Embryonic facial prominence (tissue), 1 donor: Measurements from ENCODE around the gene TBC1D2B.

ENCODE experiments used
- DNase-seq: peaks from one replicate; pipeline ENCODE4 v3.0.0-alpha.2; 2016; ENCODE audit errors: extremely low spot score

The TBC1D2B gene

DNA sequence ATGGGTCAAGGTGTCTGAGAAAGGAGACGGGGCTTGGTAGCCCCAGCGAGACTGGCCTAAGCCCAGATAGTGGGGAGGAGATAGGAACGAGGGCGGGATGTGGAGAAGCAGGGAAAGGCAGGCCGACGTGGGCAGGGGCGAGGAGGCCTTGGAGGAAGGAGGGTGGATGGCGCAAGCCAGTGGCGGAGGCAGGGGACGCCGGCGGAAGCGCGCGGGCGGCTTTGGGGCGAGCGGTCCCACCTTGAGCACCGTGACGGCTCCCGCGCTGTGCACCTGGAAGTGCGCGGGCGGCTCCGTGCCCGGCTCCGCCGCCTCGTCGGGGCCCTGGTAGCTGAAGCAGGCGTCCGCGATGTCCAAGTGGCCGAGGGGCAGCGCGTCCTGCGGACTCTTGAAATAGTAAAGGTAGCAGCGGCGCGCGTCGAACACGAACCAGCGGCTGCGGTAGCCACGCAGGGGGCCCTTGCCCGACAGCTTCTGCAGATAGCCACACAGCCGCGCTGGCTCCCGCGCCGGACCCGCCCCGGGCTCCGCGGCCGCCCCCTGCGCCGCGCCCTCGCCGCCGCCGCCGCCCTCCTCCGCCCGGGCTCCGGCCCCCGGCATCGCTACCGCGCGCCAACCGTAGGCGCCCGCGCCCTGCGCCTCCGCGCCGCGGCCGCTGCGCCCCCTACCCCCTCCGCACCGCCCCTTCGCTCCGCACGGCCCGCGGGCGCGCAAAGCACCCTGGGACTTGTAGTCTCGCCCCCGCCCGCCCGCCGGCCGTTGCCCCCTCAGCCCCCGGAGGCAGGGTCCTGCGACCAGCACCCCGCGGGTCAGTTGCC lies at the start of gene TBC1D2B:
TBC1D2B (minus strand) TSS at position 659 of the 818 bp plus-strand sequence; CDS start at position 600, 59 bp downstream.
- DNase-seq: no peak

DNA sequence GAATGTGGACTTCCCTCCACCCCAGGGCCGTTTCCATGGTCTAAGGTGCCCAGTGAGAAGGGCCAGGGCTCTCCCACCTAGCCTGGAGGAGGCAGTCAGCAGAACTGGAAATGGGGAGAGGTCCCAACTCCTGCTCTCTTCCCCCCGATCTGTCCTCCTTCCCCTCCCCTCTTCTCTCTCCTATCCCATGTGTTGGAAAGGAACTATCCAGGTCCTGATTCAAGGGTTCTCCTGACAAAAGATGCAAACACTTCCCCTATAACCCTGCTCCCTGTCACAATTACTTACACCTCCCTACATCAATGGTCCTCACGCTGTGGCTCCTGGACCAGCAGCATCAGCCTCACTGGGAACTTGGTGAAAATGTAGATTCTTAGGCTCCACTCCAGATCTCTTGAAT lies 47.8 kb upstream of the TBC1D2B start:
- no peak for DNase-seq

DNA sequence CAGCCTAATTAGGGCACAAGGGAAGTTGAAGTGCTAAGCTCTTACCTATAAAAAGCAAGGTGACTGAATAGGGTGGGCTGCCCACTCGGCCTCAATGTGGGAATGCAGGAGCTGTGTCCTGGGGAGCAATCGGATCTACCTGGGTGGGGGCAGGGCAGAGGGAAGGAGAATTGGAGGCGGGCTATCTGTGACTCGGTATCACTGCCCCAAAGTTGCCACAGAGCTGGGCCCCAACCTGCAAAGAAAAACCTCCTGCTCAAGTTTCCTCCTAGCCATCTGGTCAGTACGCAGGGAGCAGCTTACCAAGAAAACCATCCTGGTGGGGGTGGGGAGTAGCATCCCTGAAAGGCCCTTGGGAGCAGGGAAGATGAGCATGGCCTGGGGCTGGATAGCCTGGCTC lies 43.0 kb upstream of the TBC1D2B start:
- DNase-seq: no peak

DNA sequence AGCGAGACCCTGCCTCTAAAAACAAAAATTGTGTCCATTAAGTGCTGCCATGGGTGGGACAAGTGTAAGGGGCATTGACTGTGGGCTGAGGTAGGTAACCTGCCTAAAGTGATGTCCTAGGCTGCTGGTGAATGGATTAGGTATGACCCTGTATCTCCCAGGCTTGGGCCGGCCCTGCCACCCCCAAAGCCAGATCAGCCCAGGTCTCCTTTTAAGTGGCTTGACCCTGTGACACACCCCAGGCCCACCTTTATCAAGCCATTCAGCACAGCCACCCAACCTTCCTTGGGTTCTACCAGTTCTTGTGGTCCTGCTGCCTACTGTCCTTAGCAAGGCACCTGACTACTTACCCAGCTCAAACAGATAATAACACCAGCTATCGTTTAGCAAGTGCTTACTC lies 35.0 kb upstream of the TBC1D2B start:
- no peak for DNase-seq

DNA sequence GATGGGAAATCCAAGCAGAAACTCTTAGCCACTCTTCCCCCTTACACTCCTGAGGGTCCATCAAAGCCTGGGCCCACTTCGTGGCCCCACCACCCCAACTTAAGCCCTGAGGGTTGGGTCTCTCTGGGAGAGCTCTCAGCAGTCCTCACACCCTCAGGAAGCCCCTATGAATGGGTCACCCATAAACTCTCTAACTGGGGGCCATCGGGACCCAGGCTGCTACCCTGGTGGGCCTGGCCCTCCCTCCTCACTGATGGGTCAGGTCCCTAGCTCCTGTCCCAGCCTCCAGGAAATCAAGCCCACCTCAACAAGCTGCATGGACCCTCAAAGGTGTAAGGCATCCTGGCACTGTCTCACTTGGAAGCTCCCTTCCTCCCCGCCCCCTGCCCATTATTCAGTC lies 34.3 kb upstream of the TBC1D2B start:
- DNase-seq: no peak

DNA sequence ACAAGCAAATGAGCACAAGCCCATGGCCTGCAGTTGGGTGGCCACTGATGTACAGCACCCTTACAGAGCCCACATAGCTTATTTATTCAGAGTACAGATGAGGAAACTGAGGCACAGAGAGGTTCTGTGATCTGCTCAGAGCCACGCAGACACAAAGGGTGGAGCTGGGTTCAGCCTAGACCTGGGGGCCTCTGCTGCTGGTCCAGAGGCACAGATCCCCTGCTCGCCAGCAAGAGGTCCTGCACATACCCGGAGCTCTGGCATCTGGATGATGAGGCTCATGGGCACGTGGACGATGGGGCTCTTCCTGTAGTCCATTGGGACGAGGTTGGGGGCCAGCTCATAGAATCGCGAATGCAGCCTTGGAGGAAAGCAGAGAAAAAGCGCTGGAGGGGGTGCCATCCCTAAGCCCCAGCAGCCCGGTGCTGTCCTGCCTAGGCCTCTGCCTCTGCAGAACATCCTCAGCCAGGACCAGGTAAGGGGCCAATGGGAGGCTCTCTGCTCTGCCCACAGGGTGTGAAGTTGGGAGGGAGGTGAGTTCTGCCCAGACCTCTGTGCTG lies 33.5 kb upstream of the TBC1D2B start:
- DNase-seq: no peak

DNA sequence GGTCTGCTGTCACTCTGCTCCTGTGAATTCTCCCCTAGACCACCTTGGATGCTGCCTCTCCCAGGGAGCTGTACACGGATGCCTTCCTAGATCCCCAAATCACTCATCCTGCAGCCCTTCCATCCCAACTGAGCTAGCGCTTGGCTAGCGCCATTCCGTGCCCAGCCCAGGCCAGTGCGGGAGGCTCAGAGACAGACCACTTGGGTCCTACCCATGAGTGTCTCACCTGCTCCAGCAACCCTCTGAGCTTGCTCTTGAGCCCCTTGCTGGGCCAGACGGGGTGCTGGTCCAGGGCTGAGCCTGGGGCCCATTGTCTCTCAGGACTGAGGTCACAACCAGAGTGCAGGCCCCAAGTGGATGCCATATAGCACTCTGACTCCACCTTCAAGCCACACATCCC lies 32.6 kb upstream of the TBC1D2B start:
- DNase-seq: no peak

DNA sequence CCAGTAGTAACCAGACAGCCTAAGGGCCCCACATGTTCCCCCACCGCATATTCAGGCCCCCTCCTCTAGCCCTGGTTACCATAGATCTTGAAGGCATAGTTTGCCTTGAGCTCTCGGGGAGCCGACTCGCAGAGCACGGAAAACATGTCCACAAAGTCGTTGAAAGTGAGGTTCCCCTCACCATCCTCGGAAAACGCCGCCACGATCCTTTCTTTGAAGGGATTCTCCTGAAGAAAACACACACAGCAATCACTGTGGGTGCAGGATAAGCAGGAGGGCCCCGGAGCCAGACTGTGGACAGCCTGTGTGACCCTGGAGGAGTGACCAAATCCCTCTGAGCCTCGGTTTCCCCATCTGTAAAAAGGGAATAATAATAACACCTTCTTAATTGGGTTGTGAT lies 31.6 kb upstream of the TBC1D2B start:
- DNase-seq: no peak

DNA sequence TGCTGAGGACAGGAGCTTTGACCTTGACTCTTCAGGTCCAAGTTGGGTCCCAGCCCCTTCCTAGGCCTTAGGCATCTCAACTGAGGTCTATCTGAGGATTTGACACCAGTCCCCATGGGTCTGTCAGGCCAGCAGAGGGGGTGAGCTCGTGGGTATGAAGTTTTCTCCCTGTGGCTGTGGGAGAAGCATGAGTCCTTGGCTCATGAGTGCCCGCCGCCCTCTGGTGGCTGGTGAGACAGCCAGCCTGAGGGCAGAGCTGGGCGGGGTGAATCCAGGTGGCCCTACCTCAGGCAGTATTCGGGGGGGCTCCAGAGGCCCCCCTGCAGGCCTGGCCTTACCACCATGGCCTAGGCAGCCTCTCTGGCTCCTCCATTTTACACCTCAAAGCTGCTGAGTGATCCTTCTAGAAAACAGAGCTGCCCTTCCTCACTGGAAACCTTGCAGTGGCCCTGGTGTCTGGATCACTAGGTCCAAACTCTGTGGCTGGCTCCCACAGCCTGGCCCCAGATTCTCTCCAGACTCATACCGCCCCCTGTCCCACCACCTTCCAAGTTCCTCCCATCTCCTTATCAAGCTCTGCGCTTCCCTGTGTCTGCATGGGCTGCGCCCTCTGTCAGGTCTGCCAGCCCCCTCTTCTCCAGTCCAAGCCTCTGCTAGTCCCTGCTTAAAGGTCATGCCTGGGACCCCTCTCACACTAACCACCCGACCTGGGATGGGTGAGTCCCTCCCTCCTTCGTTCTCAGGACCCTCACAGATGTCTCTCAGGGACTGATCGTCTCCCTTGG lies 31.0 kb upstream of the TBC1D2B start:
- no peak for DNase-seq

DNA sequence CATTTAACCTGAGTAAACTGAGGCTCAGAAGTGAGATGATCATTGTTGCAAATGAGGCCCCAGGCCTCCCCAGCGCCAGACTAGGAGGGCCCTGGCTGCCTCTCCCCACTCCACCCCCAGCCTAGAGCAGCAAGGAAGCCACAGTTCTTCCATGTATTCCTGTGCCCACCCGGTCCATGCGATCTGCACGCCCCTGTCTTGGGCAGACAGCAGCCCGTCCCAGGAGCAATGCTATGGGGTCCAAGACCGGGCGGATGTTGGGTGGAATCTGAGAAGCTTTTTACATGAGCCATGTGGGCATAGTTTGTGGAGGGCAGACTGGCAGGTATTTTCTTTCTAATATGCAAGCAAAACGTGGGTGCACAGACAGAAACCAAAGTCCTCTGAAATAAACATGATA lies 30.0 kb upstream of the TBC1D2B start:
- no peak for DNase-seq

DNA sequence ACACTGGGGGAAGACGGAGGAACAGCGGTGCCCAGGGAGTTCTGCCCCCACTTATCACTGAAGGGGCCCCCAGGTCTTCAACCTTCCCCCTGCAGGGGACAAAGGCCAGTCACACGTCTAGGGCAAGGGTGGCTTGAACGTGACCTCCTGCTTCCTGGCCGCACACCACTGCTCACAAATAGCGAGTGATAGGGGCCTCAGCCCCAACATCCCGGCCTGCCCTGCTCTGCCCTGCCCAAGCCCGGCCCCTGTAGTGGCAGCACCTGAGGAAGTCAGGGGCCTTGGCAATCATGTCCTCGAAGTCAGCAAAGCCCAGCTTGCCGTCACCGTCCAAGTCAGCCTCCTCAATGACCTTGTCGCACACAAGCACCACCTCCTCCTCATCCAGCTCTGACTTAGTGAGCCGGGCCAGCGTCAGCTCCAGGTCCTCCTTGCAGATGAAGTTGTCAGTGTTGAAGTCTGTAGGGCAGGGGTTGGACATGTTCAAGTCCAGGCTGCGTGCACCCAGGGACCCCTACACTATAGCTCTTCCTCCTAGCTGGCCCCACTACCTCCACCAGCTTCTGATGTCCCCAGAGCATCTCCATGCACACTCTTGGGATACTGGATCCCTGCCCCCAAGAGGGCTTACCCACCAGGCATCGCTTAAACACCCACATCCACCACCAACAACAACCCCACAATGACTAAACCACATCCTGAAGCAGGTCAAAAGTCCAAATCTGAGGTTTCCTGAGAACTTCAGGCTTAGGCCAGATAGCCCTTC lies 28.1 kb upstream of the TBC1D2B start:
- DNase-seq: no peak

DNA sequence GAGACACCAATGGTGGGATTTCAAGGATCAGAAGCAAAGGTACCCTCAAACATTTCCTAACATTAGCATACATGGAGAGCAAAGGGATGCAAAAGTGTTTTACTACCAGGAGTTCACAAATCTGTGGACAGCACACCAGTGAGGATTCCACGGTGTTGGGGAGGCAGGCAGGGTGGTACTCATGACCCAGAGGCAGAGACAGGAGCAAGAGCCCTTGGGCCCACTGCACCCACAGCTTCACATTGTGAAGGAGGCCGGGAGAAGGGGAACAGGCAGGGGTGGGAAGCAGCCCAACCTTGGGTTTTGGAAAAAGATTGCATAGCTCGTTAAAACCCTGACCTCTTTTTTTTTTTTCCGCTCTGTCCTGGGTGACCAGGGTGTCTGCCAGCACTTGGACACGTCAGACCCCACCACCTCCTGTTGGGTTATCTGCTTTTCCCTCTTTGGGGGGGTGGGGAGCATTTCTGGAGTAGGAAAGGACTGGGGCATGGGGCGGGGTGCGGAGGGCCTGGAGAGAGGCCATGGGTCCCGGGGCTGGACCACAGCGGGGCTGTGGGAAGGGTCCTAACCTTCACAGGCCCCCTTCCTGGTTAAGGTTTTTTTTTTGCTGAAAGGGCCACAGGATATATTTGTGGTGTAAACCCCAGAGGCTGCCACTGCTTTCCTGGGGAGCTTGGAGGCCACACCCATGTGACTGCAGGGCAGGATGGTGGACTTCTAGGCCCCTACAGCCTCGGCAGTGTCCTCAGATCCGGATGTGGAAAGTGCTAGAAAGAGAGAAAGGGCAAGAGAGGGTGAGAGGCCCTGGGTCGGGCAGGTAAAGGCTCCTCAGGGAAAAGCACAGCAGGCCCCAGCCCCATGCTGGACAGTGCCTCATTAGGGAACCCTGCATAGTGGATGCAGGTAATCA lies 27.3 kb upstream of the TBC1D2B start:
- no peak for DNase-seq

DNA sequence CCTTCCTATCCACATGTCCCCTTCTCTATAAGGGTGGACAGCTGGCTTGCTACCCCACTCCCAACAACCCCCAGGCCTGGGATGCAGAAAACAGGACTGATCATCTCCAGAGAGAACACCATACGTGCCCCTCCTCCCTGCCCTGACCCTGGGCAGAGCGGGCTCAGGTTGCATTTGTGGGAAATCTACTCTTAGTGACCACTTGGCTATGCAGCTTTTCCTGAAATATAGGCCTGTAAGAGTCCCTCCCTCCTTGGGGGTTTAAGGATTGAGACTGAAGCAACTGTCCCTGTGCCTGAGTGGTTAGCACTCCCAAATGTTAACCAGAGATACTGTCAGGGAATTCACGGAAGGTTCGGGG lies 26.6 kb upstream of the TBC1D2B start:
- DNase-seq: no peak

DNA sequence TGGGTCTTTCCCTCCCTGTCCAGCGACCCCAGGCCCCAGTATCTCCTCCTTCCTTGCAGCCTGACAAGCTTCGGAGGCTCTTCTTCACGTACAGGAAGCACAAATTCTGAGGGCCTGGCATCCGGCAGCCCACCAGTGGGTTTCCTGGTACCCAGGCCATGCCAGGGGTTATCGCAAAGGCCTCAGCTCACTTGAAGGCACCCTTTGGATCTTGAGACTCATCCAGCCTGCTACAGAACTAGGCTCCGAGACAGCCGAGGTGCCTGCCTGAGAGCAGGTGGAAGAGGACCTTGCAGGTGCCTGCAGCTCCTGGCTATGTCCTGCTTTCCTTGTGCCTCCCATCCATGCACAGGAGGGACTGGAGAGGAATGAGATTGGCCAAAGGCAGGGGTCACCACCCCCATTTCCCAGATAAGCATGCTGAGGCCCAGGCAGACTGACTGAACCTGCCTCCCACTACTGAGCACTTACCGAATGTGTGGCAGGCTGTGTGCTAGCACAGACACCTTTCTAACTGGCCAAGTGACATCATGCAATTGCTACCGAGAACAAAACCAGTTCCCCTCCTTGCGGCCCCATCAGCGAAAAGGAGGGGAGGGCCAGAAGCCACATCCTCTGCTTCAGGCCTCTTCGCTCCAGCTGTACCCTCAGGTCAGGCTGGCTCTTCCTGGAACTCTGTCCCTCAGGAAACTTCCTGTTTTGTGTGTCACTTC lies 26.1 kb upstream of the TBC1D2B start:
- no peak for DNase-seq

DNA sequence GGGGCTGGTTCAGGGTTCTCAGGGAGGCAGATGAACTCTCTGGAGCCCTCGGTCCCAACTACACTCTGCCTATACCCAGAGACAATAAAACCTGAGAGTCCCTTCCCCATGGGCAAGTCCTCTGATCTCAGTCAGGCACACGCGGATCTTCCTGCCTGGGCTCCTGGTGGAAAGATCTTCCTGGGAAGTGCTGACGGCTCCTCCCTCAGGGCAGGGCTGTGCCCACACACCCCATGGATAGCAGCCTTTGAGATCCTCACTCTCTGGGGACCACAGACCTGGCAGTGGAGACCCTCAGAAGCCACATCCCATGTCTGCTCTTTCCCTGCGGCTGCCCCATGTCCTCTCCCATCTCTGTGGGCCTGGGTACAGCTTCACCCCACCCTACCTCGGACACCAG lies 25.2 kb upstream of the TBC1D2B start:
- DNase-seq: no peak

DNA sequence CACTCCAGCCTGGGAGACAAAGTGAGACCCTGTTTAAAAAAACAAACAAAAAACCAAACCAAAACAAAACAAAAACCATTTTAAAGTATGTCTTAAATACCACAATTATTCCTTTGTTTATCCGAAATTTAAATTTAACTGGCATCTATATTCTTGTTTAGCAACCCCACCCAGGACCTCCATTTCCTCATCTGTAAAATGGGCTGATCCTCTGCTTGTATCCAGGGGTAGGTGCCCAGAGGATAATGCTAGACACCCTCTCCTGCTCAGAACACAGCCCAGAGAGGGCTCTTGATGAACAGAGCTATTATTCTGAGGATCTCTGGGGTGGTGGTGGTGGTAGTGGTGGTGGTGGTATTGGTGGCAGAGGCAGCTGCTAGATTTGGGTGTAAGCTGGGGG lies 24.7 kb upstream of the TBC1D2B start:
- no peak for DNase-seq

DNA sequence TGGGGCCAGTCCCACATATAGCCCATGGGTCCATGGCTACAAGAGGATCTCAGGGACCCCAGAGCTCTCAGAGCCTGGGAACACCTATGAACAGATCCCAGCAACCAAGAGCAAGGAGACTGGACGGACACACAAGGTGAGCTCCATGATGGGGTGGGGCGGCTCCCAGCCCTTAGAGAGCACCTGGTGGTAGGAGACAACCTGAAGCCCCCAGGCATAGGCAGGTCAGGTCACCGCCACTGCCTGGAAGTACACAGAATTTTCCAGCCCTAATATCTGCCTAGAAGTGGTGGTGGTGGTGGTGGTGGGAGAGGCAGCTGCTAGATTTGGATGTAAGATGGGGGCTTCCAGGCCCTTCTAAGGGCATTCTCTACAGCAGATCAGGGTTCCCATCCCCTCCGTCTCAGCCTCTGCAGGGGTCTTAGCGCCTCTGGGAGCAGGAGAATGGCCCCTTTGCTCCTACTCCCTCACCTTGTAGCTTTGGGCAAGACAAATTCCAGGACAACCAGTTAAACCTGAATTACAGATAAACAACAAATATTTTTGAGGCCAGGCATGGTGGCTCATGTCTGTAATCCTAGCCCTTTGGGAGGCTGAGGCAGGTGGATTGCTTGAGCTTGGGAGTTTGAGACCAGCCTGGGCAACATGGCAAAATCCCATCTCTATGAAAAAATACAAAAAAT lies 24.1 kb upstream of the TBC1D2B start:
- DNase-seq: no peak

DNA sequence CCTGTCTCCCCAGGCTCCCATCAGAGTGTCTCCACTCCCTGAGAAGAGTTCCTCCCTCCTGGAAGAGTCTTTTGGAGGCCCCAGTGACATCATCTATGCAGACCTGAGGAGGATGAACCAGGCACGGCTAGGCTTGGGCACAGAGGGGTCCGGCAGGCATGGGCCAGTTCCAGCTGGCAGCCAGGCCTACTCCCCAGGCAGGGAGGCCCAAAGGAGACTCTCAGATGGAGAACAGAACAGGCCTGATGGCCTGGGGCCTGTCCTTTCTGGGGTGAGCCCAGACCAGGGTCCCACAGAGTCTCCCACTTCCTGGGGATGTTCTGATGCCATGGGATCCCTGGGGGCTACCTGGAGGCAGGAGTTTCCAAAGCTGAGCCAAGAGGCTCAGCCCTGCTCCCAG lies 23.4 kb upstream of the TBC1D2B start:
- DNase-seq: no peak

DNA sequence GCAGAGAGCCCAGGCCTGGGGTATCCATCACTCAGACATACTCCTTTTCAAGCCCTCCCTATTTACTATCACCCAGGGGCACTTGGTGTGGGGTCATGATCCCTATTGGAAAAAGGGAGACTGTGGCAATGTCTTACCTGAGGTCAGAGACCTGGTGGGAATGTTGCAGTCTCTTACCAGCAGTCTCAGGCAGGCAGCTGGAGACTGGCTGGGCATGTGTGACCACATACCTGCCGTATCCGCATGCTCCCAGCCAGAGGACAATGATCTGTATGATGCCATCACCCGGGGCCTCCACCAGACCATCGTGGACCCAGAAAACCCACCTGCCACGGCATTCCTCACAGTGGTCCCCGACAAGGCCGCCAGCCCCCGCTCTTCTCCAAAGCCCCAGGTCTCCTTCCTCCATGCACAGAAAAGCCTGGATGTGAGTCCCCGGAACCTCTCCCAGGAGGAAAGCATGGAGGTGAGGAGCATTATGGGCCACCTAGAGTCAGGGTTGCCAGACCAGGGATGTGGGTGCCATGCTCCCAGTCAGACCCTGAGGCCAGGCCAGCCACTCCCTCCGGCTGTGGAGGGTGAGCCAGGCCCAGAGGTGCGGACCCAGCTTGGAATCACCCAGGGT lies 20.7 kb upstream of the TBC1D2B start:
- no peak for DNase-seq
